GM21423 (cell line): ENCODE measurements around the gene TRIML1.
"Not testable (repeated sequence)": the region's sequence is repeated elsewhere in the genome, so short reads cannot be mapped to it uniquely, and the experiment has no call there.

Source experiments
- ATAC-seq: cut with Tn5 transposase; IDR thresholded peaks from one replicate; pipeline ENCODE4 v1.9.1; 2021; ENCODE audit warnings: mild to moderate bottlenecking, moderate library complexity; ENCODE audit not compliant: unreplicated experiment

TRIML1 gene

GRCh38 chr4:188147776-188148175 lies 8.5 kb downstream of the TRIML1 start:
- ATAC-seq, result no peak

DNA sequence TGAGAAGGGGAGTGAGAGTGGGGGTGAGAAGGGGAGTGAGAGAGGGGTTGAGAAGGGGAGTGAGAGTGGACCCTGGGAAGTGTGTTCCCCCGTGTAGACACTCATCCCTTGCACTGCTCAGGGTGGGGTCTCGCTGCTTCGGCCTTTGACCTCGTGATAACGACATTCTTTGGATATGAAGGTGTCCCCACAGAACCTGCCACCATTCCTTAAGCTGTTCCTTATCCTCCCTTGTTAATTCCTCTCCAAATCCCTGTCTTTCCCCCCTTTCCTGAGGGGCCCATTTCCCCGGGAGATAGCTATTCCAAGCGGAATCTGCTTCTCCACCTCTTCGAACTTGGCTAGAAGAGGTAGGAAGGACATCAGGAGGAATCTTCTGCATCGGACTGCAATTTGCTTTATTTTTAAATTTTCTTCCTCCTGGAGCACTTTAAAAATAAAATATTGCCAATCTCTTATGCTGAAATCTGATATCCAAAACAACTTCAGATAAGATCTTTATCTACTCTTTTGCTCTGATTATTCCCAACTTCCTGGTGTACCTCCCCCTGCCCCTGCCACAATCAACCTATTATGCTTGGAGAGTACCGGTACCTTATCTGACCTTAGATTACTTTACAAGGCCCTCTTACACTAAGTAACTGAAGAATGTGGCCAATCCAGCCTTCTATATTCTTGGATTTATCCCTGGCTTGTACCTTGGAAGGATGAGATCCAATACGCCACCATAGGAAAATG lies 15.6 kb downstream of the TRIML1 start:
- no peak for ATAC-seq

- ATAC-seq, result no peak
These were observed 19.1 kb downstream of the TRIML1 start for GRCh38 chr4:188158336-188158735.

GRCh38 chr4:188159513-188160226 lies 20.4 kb downstream of the TRIML1 start:
- ATAC-seq, result not testable (repeated sequence)

- no peak for ATAC-seq
These were observed 21.2 kb downstream of the TRIML1 start for GRCh38 chr4:188160406-188160805.

- no peak for ATAC-seq
These were observed 21.9 kb downstream of the TRIML1 start for GRCh38 chr4:188161167-188161566.

GRCh38 chr4:188162698-188163097 lies 23.5 kb downstream of the TRIML1 start:
- ATAC-seq, result no peak

DNA sequence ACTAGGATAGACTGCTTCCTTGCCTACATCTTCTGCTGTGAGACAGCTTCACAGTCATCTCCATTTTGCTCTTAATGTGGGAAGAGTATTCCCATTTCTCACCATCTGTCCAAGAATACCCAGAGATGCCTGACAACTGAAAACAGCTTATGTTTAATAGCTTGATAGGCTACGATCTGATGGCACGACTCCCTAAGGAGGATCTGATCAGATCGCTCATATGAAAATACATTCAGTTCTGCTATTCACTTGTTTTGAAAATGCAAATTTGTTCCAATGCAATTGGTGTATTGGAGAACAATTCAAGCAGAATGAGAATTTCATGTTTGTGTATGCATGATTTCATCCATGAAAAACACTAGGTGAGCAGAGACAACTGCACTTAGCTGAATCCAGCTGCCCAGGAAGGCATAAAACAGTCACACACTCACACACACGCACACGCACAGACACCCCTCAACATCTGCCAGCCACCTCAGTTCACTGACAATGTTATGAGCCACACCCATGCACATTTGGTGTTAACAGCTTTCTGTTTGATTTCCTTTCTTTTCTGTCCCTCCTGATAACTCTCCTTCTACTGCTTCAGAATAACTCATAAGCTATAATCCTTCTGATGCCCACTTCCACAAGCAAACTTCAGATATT lies 29.6 kb downstream of the TRIML1 start:
- ATAC-seq, result no peak

GRCh38 chr4:188171551-188171950 lies 32.3 kb downstream of the TRIML1 start:
- no peak for ATAC-seq

DNA sequence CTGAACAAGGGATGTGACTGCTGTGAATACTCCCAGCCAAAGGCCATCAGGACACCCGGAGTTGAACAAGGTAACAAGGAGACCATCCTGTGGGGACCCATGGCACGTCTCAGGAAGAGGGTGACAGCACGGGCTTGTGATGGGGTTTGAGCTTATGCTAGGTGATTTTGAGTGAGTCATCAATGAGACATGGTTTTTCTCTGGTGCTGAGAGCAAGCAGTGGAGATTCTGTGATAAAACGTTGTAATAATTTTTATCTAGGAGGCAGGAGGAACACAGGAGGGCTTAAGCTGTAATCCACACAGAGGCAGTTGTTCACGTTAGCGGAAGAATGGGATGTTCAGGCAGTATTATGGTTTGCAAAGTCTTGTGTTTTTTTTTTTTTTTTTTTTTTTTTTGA lies 36.0 kb downstream of the TRIML1 start:
- ATAC-seq, result no peak

- ATAC-seq, result no peak
These were observed 38.9 kb downstream of the TRIML1 start for GRCh38 chr4:188177997-188178675.

GRCh38 chr4:188178806-188179205 lies 39.6 kb downstream of the TRIML1 start:
- no peak for ATAC-seq

- ATAC-seq, result no peak
These were observed 47.9 kb downstream of the TRIML1 start for GRCh38 chr4:188187106-188187505.

GRCh38 chr4:188190461-188190860 lies 51.2 kb downstream of the TRIML1 start:
- no peak for ATAC-seq

GRCh38 chr4:188194421-188194820 lies 55.2 kb downstream of the TRIML1 start:
- no peak for ATAC-seq

DNA sequence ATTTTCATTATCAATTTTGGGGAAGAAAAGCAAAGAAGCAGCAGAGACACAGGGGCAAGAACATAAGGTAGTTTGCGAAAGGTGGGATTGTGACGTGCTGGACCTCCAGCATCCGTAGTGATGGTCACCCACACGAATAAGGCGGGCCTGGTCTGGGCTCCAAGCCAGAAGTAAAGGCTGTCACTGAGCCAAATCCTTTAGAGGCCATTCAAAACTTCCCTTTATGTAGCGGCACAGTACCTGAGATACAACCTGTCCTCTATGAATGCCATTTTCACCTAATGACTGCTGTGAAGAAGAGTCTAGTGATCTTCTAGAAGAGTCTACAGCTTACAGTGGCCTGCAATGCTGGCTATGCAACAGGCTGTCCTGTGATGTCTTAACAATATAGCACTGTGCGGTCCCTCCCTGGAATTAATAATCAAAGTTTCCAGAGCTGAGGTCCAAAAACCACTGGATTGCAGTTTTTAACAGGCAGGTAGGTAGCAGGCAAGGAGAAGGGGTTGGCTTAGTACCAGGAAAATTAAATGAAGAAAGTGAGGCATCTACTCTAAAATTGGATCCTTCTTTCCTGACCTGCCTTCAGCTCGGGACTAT lies 56.2 kb downstream of the TRIML1 start:
- ATAC-seq, result no peak

DNA sequence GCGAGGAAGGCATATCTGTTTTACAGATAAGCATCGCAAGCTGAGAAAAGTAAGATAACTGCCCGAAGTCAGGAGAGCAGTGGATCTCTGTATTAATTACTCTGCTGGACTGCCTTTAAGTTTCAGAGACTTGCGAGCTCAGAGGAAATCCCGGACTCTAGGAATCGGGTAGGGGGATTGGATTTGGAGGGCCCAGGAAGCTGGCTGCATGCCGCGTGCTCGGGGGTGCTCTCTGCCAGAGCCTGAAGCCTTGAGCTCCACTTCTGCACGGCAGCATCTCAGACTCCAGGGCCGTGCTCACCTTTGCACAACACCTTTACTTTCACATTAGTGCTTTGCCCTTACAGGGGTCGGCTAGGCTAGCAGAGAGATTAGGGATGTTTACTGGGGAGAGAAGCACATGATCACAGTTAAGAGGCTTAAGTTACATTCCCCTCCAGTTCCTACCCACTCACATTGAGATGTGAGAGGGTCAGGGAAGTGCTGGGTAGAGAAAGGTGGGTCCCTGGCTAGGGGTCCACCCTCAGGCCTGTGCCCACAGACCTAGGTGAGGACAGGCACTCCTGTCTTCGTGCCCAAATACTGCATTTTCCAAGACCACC lies 57.0 kb downstream of the TRIML1 start:
- no peak for ATAC-seq
